Anterior cingulate cortex (tissue), 58 donors: ENCODE results near the gene MYBPC3.
"Not testable (repeated sequence)": the region's sequence is repeated elsewhere in the genome, so short reads cannot be mapped to it uniquely, and the experiment has no call there.

ENCODE experiments used
- DNase-seq, 58 donors: peaks; one replicate each; lab custom pipeline; 2025; lab: John Stamatoyannopoulos, UW

MYBPC3 gene

DNA sequence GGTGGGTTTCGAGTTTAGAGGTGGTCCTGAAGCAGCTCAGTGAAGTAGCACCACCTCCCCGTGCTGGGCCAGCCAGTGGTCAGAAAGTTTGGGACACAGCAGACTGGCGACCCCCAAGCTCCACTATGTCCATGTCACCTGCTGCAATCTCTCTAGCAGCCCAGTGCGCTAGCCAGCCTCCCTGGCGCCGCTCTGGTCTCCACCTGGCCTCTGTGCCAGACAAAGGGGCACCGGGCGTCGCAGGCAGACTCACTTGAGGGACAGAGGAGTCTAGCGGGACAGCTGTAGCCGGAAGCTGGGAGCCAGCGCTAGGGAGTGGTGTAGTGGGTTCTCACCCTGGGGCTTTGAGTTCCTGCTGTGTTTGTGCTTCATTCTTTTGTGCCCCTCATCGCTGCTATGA lies 25.5 kb downstream of the MYBPC3 start:
- DNase-seq: no peak

- no peak for DNase-seq
These were observed 26.3 kb downstream of the MYBPC3 start for GRCh38 chr11:47326198-47326597.

DNA sequence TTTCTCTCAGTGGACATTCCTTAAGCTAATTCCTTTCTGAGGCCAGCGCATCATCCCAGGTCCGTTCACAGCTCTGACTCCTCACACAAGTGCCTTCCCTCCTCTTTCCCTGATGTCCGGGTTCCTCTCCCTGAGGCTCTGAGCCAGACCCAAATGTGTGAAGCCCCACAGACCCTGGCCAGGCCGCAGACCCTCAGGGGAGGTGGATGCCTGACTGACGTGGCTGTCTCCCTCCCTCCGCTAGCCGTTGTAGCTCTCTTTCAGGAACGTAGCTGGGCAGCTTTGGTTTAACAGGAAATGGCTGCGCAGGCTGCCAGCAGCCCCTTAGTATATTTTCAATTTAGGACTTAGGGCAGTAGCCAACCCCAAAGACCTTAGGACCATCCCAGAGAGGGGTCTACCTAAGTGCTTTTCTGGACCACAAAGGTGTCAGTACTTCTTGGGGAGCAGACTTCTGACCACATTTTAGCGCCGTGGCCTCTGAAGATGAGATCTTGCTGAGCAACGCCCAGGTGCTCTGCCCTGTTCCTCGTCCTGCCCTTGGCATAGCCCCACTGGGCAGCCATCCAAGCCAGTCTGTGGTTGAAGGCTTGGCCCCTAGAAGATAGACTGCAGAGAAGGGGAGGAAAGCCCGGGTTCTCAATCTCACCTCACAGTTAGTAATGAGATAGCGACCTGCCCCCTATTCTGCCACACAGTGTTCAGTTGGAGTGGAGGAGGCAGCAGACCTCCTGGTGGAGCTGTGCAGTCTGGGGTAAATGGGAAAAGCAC lies 27.0 kb downstream of the MYBPC3 start:
- peak in 1 of 58 donors; percentile 5 for DNase-seq

GRCh38 chr11:47324520-47324919 lies 28.0 kb downstream of the MYBPC3 start:
- DNase-seq: no peak

DNA sequence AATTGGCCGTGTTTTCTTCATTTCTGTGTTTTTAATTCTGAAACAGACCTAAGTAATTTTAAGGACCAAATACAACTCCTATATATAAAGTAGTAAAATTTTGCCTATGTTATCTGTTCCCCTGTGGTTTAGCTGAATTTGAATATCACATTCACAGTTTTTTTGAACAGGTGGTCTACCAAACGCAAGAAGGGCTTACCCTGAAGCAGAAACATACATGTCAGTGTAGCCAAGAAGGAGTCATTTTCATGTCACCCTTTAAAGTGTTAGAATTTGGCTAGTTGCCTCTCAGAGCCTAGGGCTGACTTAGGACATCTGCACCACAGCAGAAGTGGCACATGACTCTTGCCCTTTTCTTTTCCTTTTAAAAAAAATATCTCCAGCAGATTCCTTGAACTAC lies 34.3 kb downstream of the MYBPC3 start:
- no peak for DNase-seq

GRCh38 chr11:47317064-47317828 lies 35.3 kb downstream of the MYBPC3 start:
- DNase-seq: no peak

GRCh38 chr11:47316501-47316900 lies 36.0 kb downstream of the MYBPC3 start:
- not testable (repeated sequence) for DNase-seq

- no peak for DNase-seq
These were observed 37.5 kb downstream of the MYBPC3 start for GRCh38 chr11:47314992-47315391.

DNA sequence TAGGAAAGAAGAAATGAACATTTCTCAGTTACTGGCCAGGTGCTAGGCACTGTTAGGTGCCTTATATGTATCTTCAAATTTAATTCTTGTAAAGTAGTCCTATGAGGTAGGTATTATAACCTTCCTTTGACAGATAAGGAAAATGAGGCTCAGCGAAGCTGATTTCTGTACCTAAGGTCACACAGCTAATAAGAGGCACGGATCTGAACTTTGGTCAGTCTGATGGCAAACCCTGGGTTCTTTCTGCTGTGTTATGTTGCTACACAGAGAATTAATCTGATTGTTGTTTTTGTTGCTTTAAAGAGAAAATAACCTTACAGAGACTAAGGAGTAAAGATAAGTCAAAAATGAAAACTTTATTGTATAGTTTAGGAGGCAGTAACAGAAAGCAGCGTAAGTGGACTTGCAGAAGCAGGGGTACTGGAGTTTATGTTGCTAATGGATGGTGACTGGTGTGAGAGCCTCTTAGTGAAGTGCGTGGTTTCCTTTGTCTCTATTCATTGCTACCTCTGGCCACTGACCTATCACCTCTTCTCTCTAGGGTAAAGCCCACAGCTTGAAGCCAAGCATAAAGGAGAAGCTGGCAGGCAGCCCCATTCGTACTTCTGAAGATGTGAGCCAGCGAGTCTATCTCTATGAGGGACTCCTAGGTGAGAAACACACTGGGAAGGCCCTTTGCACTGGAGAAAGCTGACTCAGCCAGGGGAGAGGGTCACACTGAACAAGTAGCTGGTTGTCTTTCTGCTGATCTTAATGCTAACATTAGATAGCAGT lies 44.3 kb downstream of the MYBPC3 start:
- DNase-seq: no peak

- DNase-seq: peak in 14 of 58 donors; percentile 9 to 49 (median 32)
These were observed 46.0 kb downstream of the MYBPC3 start for GRCh38 chr11:47306484-47306844.

- peak in 47 of 58 donors; percentile 5 to 80 (median 50) for DNase-seq
These were observed 46.6 kb downstream of the MYBPC3 start for GRCh38 chr11:47305734-47306483.

DNA sequence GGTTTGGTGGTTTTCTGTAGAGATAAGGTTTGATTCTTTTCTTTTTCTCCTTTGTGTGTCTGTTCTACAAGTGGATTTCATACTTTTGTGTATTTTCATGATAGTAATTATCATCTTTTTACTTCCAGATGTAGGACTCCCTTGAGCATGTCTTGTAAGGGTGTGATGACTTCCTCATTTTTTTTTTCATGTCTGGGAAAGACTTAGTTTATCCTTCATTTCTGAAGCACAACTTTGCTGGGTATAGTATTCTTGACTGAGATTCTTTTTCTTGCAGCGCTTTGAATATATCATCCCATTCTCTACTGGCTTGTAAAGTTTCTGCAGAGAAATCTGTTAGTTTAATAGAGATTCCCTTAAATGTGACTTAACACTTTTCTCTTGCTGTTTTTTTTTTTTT lies 49.6 kb downstream of the MYBPC3 start:
- DNase-seq: no peak

DNA sequence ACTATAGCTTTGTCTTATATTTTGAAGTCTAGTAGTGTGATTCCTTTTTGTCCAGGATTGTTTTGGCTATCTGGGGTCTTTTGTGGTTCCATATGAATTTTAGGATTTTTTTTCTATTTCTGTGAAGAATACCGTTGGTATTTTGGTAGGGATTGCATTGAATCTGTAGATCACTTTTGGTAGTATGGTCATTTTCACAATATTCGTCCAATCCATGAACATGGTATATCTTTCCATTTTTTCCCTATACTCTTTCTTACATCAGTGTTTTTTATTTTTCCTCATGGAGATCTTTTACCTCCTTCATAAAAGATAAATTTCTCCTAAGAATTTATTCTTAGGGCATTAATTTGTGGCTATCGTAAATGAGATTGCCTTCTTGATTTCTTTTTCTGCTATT lies 53.4 kb downstream of the MYBPC3 start:
- no peak for DNase-seq

GRCh38 chr11:47296045-47296444 lies 56.5 kb downstream of the MYBPC3 start:
- DNase-seq: no peak

GRCh38 chr11:47295385-47295784 lies 57.1 kb downstream of the MYBPC3 start:
- no peak for DNase-seq

GRCh38 chr11:47289856-47290255 lies 62.6 kb downstream of the MYBPC3 start:
- no peak for DNase-seq

DNA sequence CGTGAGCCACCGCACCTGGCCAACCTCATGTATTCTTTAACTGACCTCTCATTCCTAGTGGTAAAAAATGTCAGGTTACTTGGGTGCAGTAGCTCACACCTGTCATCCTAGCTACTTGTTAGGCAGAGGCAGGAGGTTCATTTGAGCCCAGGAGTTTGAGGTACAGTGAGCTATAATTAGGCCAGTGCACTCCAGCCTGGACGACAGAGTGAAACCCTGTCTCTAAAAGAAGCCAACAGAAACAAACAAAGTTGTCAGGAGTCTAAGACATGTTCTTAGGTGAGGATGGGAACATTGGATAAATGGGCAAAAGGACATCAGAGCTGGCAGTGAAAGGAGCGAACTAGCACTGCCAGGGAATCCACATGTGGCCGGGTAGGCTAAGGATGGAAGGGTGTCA lies 64.4 kb downstream of the MYBPC3 start:
- no peak for DNase-seq

DNA sequence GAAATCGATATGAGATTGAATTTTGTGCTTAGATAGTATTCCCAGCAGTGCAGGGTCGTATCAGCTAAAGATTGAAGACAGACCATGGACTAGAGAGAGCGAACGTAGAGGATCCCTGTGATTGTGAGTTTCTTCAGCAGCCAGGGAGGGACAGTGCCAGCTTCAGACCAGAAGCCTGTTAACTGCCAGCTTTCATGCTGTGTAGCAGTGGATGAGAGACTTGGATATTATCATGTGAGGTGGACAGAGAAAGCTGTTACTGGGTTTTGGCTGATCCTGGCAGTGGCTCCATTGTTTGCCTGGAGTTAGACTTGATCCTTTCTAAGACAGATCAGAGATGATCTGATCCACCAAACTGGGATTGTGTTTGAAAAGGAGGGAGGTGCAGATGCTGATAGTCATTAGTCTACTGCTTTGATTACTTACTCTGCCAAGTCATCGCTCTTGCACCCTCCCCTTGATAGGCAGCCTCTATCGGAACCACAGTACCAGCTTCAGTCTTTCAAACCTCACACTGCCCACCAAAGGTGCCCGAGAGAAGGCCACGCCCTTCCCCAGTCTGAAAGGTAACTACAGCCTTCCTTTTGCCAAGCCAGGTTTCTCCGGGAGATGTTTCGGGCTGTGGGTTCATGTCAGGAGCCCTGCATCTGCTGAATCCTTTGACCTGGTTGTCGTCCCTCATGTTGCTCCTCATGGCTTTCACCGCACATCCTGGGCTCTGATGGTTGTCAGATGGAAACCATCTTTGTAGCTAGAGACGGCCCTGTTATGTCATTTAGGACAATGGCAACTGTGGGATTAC lies 66.3 kb downstream of the MYBPC3 start:
- no peak for DNase-seq

DNA sequence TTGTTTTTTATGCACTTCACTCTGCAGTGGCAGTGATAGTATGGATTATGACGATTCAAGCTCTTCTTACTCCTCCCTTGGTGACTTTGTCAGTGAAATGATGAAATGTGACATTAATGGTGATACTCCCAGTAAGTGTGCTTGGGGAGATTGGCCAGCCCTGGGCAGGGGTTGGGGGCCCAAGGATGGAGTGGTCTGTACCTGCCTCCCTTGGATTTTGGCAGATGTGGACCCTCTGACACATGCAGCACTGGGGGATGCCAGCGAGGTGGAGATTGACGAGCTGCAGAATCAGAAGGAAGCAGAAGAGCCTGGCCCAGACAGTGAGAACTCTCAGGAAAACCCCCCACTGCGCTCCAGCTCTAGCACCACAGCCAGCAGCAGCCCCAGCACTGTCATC lies 68.4 kb downstream of the MYBPC3 start:
- no peak for DNase-seq

GRCh38 chr11:47282462-47282861 lies 70.0 kb downstream of the MYBPC3 start:
- DNase-seq: no peak
